ENCODE data around the gene SOX21. TPM values are rescaled to one million over a fixed set of nuclear protein-coding genes. Genes with fewer than 3 reads are reported as not detected.

The SOX21 gene
- total RNA-seq, 1 donor from 2014 or later = 0.16 TPM

DNA sequence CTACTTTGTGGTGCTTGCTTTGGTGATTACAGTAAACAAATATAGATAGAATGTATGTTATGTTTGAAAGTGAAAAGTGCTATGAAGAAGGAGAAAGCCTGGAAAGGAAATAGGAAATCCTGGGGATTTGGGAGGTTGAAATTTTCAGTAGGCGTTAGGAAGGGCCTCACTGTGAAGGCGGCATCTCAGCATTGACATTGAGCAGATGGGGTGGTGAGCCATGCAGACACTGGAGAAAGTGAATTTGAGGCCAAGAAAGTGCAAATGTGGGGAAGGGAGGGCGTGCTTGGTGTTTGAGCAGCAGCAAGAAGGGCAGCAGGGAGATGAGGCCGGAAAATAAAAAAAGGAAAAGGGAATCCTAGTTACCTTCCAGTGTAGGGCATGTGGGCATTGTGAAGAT is 20.3 kb downstream of the SOX21 start:
- Mint-ChIP-seq H3K27ac (no peak overlapping the region), H3K4me3 (ENCODE audit: low read depth) (no peak overlapping the region), H3K9me3 (no peaks in the 10 kb centered on the region), H3K27me3 (ENCODE audit: low read depth) (peaks cover 31% of the 10 kb centered on the region), H3K36me3 (ENCODE audit: low read depth) (no peaks in the 10 kb centered on the region), H3K4me1 (ENCODE audit: low read depth) (no peaks in the 10 kb centered on the region)
- no peak for DNase-seq (ENCODE audit: low spot score)
- intact Hi-C loops (cut with micrococcal nuclease) = no loop called here

DNA sequence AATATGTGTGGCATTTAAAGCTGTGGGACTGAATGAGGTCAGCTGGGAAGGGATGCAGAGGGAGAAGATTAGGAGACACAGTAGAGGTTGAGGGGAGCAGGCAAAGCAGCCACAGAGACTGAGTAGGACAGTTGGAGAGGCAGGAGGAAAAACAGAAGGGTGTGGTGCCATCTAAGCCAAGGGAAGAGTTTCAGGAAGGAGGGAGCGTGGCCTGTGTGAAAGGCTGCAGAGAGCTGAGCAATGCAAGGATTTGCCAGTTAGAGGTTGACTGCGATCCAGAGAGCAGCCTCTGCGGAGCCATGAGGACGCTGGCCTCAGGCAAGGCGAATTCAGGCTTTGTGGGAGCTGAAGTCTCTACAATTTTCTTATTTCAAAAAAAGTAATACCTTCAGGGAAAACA is 28.9 kb downstream of the SOX21 start:
- no peaks in the 10 kb centered on the region for H3K4me1 Mint-ChIP-seq (ENCODE audit: low read depth)
- H3K27ac Mint-ChIP-seq = no peak overlapping the region
- intact Hi-C loops (cut with micrococcal nuclease) = no loop called here
- H3K9me3 Mint-ChIP-seq = no peaks in the 10 kb centered on the region
- no peaks in the 10 kb centered on the region for H3K36me3 Mint-ChIP-seq (ENCODE audit: low read depth)
- no peak for DNase-seq (ENCODE audit: low spot score)
- peaks cover 24% of the 10 kb centered on the region for H3K27me3 Mint-ChIP-seq (ENCODE audit: low read depth)
- no peak overlapping the region for H3K4me3 Mint-ChIP-seq (ENCODE audit: low read depth)

DNA sequence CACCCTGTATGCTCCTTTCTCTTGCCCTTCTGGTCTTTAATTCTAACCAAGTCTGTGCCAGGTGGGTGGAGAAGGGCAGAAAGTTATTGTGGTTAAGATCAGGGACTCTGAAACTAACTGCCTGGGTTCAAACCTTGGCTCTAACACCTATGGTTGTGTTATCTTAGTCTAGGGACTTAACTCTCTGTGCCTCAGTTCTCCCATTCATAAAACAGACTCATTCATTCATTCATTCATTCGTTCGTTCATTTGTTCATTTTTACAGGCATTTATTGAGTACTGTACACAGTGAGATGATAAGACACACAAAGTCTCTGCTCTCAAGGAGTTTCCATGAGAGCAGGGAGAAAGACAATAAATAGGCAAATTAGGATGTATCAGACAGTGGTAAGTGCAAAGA is 30.1 kb downstream of the SOX21 start:
- Mint-ChIP-seq H3K4me1 (ENCODE audit: low read depth) (no peaks in the 10 kb centered on the region), H3K27me3 (ENCODE audit: low read depth) (peaks cover 32% of the 10 kb centered on the region), H3K9me3 (no peaks in the 10 kb centered on the region), H3K4me3 (ENCODE audit: low read depth) (no peak overlapping the region), H3K27ac (no peak overlapping the region), H3K36me3 (ENCODE audit: low read depth) (no peaks in the 10 kb centered on the region)
- DNase-seq (ENCODE audit: low spot score) = no peak
- intact Hi-C loops (cut with micrococcal nuclease) = no loop called here

DNA sequence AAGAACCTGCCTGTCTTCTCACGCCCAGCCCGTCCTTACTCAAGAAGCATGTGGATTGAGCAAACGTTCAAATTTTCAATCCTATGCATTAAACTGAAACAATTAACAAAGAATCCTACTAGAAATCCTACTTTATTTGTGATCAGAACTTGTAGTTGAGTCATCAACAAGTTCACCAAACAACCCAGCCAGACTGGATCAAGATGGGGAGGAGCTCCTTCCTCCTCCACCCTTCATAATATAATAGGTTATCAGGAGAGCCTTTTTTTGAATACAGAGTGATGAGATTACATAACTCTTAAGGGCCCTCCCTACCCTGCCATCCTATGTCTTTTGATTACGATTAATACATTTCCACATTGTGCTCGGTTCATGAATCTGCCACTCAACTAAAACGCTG is 32.7 kb downstream of the SOX21 start:
- intact Hi-C loops (cut with micrococcal nuclease) = no loop called here
- peaks cover 46% of the 10 kb centered on the region for H3K27me3 Mint-ChIP-seq (ENCODE audit: low read depth)
- no peaks in the 10 kb centered on the region for H3K4me1 Mint-ChIP-seq (ENCODE audit: low read depth)
- H3K4me3 Mint-ChIP-seq (ENCODE audit: low read depth) = no peak overlapping the region
- no peak for DNase-seq (ENCODE audit: low spot score)
- no peak overlapping the region for H3K27ac Mint-ChIP-seq
- H3K9me3 Mint-ChIP-seq = no peaks in the 10 kb centered on the region
- no peaks in the 10 kb centered on the region for H3K36me3 Mint-ChIP-seq (ENCODE audit: low read depth)

DNA sequence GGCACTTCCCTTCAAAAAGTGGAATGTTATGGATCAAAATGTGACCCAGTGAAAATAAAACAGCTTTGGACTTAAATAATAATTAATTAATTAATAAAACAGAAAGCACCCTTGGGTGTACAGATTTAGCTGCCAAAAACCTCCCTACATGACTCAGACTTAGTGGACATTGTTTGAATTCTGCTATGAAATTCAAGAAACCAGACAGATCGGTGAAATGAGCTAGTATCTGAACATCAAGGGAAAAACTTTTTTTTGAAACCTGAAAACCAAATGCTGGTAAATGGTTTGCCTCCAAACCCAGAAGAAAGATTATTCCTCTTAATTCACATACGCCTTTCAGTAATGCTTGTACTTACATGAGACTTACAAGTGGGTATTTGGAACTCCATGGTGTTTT is 33.5 kb downstream of the SOX21 start:
- no peak for DNase-seq (ENCODE audit: low spot score)
- Mint-ChIP-seq H3K27me3 (ENCODE audit: low read depth) (peaks cover 46% of the 10 kb centered on the region), H3K36me3 (ENCODE audit: low read depth) (no peaks in the 10 kb centered on the region), H3K4me3 (ENCODE audit: low read depth) (no peak overlapping the region), H3K9me3 (no peaks in the 10 kb centered on the region), H3K4me1 (ENCODE audit: low read depth) (no peaks in the 10 kb centered on the region), H3K27ac (no peak overlapping the region)
- intact Hi-C loops (cut with micrococcal nuclease) = no loop called here

DNA sequence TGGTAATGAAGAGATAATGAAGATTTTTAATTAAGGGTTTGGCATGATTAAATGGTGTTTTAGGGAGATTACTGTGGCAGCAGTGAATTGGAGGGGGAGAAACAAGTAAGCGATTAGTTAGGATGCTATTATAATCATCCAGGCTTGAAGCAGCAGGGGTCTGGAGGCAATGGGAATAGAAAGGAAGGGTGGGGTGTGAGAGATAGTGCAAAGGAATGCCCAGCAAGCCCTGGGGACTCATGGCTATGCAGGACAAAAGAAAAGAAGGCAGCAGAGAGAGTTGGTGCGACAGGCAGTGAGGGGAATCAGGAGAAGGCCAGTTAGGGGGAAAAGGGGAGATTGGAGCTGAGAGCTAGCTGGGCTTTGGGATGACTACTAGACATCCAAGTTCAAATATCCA is 34.5 kb downstream of the SOX21 start:
- intact Hi-C loops (cut with micrococcal nuclease) = no loop called here
- no peak overlapping the region for H3K4me3 Mint-ChIP-seq (ENCODE audit: low read depth)
- peaks cover 38% of the 10 kb centered on the region for H3K27me3 Mint-ChIP-seq (ENCODE audit: low read depth)
- no peaks in the 10 kb centered on the region for H3K36me3 Mint-ChIP-seq (ENCODE audit: low read depth)
- H3K4me1 Mint-ChIP-seq (ENCODE audit: low read depth) = no peaks in the 10 kb centered on the region
- no peaks in the 10 kb centered on the region for H3K9me3 Mint-ChIP-seq
- H3K27ac Mint-ChIP-seq = no peak overlapping the region
- no peak for DNase-seq (ENCODE audit: low spot score)

DNA sequence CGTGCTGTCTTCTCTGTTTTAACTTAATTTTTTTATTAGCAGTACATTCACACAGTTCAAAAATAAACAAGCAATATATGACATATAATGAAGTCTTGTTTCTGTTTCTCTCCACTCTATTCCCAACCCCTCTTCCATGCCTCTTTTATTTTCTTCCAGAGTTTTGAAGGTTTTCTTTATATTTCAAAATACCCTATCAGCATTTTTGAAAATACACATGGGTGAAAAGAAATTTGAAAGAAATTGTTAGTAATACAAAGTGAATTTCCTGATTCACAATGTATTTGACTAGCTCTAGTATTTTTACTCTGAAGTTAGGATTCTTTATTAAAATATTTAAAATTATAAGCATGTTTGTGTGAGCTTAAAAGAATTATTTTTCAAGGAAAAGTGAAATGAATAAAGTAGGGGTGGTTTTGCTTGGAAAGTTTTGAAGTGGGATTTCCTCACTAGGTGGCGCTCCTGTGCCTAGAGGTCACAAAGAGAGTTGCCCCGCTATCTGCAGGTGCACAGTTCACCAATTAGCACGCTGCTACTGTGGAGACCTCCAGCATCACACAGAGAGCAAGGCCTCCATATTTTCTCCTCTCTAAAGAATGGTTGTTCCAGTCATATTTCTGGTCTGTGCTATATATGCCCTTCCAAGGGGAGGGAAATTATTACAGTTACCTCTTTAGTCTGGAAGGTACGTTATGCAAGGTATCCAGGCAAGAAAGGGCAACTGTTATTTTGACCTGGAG is 37.6 kb downstream of the SOX21 start:
- Mint-ChIP-seq H3K4me3 (ENCODE audit: low read depth) (no peak overlapping the region), H3K27ac (no peak overlapping the region), H3K4me1 (ENCODE audit: low read depth) (no peaks in the 10 kb centered on the region), H3K9me3 (no peaks in the 10 kb centered on the region), H3K27me3 (ENCODE audit: low read depth) (peaks cover 28% of the 10 kb centered on the region), H3K36me3 (ENCODE audit: low read depth) (no peaks in the 10 kb centered on the region)
- intact Hi-C loops (cut with micrococcal nuclease) = no loop called here
- DNase-seq (ENCODE audit: low spot score) = no peak

DNA sequence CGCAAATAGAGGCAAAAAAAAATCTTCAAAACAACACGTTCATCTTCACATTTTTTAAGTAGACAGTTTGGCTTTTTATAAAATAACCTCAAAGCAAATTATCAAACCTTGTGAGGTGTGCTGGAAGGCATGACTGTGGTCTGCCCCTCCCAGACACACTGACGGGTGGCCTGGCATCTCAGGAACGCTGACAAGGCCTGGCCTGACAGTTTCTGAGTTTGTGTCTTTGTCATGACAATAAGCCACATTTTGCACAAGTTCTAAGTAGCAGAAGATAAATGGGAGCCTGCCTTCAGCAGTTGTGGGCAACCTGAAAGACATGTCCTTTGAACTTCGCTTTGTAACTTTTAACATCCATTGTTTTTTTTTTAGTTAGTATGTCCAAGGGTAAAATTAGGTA is 38.5 kb downstream of the SOX21 start:
- intact Hi-C loops (cut with micrococcal nuclease) = no loop called here
- no peak overlapping the region for H3K4me3 Mint-ChIP-seq (ENCODE audit: low read depth)
- DNase-seq (ENCODE audit: low spot score) = no peak
- no peaks in the 10 kb centered on the region for H3K9me3 Mint-ChIP-seq
- H3K4me1 Mint-ChIP-seq (ENCODE audit: low read depth) = no peaks in the 10 kb centered on the region
- no peak overlapping the region for H3K27ac Mint-ChIP-seq
- peaks cover 23% of the 10 kb centered on the region for H3K27me3 Mint-ChIP-seq (ENCODE audit: low read depth)
- H3K36me3 Mint-ChIP-seq (ENCODE audit: low read depth) = no peaks in the 10 kb centered on the region

DNA sequence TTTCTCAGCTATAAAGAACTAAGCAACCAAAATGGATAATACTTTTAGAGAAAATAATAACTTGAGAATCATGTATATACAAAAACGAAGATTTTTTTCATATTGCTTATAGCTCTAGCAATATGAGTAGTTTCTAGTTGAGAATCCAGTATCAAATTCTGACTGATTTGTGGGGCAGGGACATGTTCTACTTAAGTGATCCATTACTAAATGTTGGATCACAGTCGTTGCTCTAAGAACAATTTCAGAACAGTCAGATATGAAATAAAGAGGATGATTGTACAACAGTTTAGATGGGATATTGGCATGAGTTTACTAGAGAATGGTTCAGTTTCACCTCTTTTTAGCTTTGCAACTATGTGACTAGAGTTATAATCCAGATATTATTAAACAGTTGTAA is 39.9 kb downstream of the SOX21 start:
- Mint-ChIP-seq H3K27me3 (ENCODE audit: low read depth) (peaks cover 16% of the 10 kb centered on the region), H3K27ac (no peak overlapping the region), H3K4me1 (ENCODE audit: low read depth) (peaks cover 14% of the 10 kb centered on the region), H3K36me3 (ENCODE audit: low read depth) (peaks cover 10% of the 10 kb centered on the region), H3K9me3 (peaks cover 11% of the 10 kb centered on the region), H3K4me3 (ENCODE audit: low read depth) (no peak overlapping the region)
- DNase-seq (ENCODE audit: low spot score) = no peak
- intact Hi-C loops (cut with micrococcal nuclease) = no loop called here

DNA sequence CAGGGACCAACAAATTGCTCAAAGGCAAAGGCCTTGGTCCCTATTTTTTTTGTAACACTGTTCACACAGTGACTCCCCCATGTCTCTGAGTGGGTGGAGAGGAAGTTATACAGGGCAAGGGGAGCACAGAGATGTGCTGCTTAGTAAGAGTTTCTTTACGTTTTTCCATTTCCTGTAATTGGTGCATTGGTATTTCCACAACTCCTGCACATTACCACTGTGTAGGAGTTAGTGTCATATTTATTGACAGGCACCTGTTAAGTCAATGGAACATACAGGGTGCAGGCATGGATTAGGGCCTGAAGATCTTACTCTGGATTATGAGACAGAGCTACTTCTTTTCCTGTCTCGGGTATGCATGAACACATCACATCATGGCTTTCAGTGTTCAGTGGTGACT is 45.2 kb downstream of the SOX21 start:
- intact Hi-C loops (cut with micrococcal nuclease) = loop anchor here (1.0 to 10.0 kb wide), 8 partner anchors 10 to 815 kb away; partner anchors contain the start of gene GPR180
- Mint-ChIP-seq H3K9me3 (peaks cover 17% of the 10 kb centered on the region), H3K27ac (peak overlapping the region; percentile 87), H3K27me3 (ENCODE audit: low read depth) (peaks cover 9% of the 10 kb centered on the region), H3K36me3 (ENCODE audit: low read depth) (peaks cover 19% of the 10 kb centered on the region), H3K4me3 (ENCODE audit: low read depth) (peak overlapping the region; percentile 6), H3K4me1 (ENCODE audit: low read depth) (peaks cover 48% of the 10 kb centered on the region)
- no peak for DNase-seq (ENCODE audit: low spot score)

DNA sequence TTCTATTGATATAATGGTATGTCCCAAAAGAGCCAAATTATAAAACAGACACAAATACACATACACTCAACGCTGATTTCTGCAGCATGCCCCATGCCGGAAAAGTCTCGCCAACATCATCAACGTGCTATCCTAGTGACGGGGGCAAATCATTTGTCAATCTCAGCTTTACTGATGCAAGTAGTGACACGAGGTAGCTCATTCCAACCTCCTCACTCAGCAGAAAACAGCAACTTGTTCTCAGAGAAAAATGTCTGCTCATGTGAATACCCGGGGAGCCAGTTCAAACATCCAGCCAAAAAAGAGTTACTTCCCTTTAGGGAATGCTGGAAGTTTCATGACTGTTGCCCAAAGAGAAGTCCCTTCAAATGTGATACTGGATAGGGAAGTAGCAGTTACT is 46.3 kb downstream of the SOX21 start:
- Mint-ChIP-seq H3K27me3 (ENCODE audit: low read depth) (peaks cover 13% of the 10 kb centered on the region), H3K4me3 (ENCODE audit: low read depth) (no peak overlapping the region), H3K27ac (no peak overlapping the region), H3K9me3 (peaks cover 17% of the 10 kb centered on the region), H3K4me1 (ENCODE audit: low read depth) (peaks cover 49% of the 10 kb centered on the region), H3K36me3 (ENCODE audit: low read depth) (peaks cover 19% of the 10 kb centered on the region)
- no peak for DNase-seq (ENCODE audit: low spot score)
- intact Hi-C loops (cut with micrococcal nuclease) = loop anchor here (2.0 to 10.0 kb wide), 6 partner anchors 64 to 816 kb away; partner anchors contain the start of gene GPR180

DNA sequence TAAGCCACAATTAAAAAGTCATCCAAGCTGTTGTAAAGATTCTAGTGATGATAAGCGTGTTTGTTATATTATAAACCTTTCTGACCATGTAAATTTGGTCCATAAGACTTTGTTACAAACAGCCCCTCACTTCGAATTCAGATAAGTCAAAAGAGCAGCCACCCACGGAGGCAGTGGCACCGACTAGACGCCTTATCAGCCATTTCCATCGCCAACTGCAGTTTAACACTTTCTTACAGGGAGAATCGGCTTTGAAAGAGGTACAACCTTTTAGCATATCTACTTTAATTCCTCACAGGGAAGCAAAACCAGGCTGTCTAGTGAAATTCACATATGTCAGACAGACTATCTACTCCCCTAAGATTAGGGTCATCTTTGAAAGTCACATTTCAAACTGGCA is 47.5 kb downstream of the SOX21 start:
- H3K4me1 Mint-ChIP-seq (ENCODE audit: low read depth) = peaks cover 52% of the 10 kb centered on the region
- H3K36me3 Mint-ChIP-seq (ENCODE audit: low read depth) = peaks cover 19% of the 10 kb centered on the region
- intact Hi-C loops (cut with micrococcal nuclease) = loop anchor here (5.0 to 10.0 kb wide), 4 partner anchors 63 to 817 kb away; partner anchors contain the start of gene GPR180
- H3K9me3 Mint-ChIP-seq = peaks cover 17% of the 10 kb centered on the region
- H3K27ac Mint-ChIP-seq = no peak overlapping the region
- peaks cover 13% of the 10 kb centered on the region for H3K27me3 Mint-ChIP-seq (ENCODE audit: low read depth)
- H3K4me3 Mint-ChIP-seq (ENCODE audit: low read depth) = no peak overlapping the region
- DNase-seq (ENCODE audit: low spot score) = no peak

DNA sequence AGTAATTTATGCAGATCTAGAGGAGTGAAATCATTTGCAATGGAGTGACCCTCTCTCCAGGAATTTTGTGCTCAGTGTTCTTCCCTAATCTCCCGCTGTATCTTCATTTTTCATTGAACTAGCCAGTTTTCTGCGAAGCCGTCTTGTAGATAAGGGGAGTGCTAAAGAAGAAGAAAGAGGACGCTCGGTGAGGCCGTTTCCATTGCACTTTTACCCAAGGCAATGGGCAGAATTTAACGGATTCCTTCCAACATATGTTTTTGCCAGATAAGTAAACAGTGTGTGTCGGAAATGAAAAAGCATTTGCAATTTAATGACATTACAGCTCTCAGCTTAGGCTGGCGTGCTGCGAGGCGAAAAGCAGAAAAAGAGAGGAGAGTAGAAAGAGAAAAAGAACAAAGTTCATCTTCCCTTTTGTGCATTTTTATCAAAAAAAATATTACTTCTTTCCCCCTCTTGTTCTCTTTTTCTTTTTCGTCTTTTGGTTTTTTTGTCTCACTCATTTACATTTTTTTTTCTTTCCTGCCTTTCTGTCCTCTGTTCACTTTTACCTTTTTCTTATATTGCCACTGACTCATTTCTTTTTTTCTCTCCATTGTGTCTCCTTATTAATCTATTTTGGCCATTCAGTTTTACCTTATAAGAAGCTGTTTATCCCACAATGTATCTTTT is 49.9 kb downstream of the SOX21 start:
- Mint-ChIP-seq H3K9me3 (peaks cover 6% of the 10 kb centered on the region), H3K4me1 (ENCODE audit: low read depth) (peaks cover 39% of the 10 kb centered on the region), H3K4me3 (ENCODE audit: low read depth) (no peak overlapping the region), H3K36me3 (ENCODE audit: low read depth) (peaks cover 10% of the 10 kb centered on the region), H3K27me3 (ENCODE audit: low read depth) (peaks cover 13% of the 10 kb centered on the region), H3K27ac (no peak overlapping the region)
- intact Hi-C loops (cut with micrococcal nuclease) = loop anchor here (10.0 kb wide), 2 partner anchors 492 to 742 kb away; no protein-coding TSS in a partner anchor
- DNase-seq (ENCODE audit: low spot score) = no peak

Data from activated T-helper 2 cell treated with anti-CD3 and anti-CD28 coated beads, Interferon-gamma antibody, Interleukin-2, Interleukin-4, amounts not matched to agents 10 μg/mL and 5 μg/mL and 100 μg/mL, durations not matched to agents 14 hours and 24 hours and 36 hours (primary cell).